ENCODE results near the gene DNMT3A. TPM values are rescaled to one million over a fixed set of nuclear protein-coding genes. Genes with fewer than 3 reads are reported as not detected.

The DNMT3A gene
- total RNA-seq, 1 experiment from 2014 or later: 35.7 TPM

- Mint-ChIP-seq H3K9me3 (ENCODE audit: low read depth, unreplicated experiment) (no peaks in the 10 kb centered on the region), H3K4me3 (ENCODE audit: low read depth, unreplicated experiment) (peak overlapping the region; percentile 80)
- no TSS peak for BruUV-seq (replicated peaks)
These were observed 88.5 kb downstream of the DNMT3A start for GRCh38 chr2:25253153-25253626.

GRCh38 chr2:25252291-25253152 is 89.2 kb downstream of the DNMT3A start:
- intact Hi-C loops (cut with micrococcal nuclease; ENCODE audit: unreplicated experiment): no loop called here
- Mint-ChIP-seq H3K4me1 (ENCODE audit: low read depth, unreplicated experiment) (peaks cover 9% of the 10 kb centered on the region), H3K27ac (ENCODE audit: unreplicated experiment) (no peak overlapping the region), H3K4me3 (ENCODE audit: low read depth, unreplicated experiment) (peak overlapping the region; percentile 80), H3K9me3 (ENCODE audit: low read depth, unreplicated experiment) (no peaks in the 10 kb centered on the region), H3K36me3 (ENCODE audit: insufficient read depth, unreplicated experiment) (peaks cover 26% of the 10 kb centered on the region), H3K27me3 (ENCODE audit: unreplicated experiment) (no peaks in the 10 kb centered on the region)
- CTCF ChIA-PET: interaction anchor here (0.6 to 1.6 kb wide), 3 partner anchors 97 to 244 kb away, joined by 3 to 8 read pairs (median 5); no protein-coding TSS in a partner anchor
- peak; percentile 75 for DNase-seq
- TF ChIP-seq CTCF (IDR thresholded peaks at IDR 0.05; ENCODE audit: unreplicated experiment): no peak
- no TSS peak for BruUV-seq (replicated peaks)

More at GRCh38 chr2:25253153-25253626, 88.5 kb downstream of the DNMT3A start:
- peaks cover 9% of the 10 kb centered on the region for H3K4me1 Mint-ChIP-seq (ENCODE audit: low read depth, unreplicated experiment)
- H3K36me3 Mint-ChIP-seq (ENCODE audit: insufficient read depth, unreplicated experiment): peaks cover 23% of the 10 kb centered on the region
- TF ChIP-seq CTCF (IDR thresholded peaks at IDR 0.05; ENCODE audit: unreplicated experiment): no peak
- H3K27ac Mint-ChIP-seq (ENCODE audit: unreplicated experiment): no peak overlapping the region
- intact Hi-C loops (cut with micrococcal nuclease; ENCODE audit: unreplicated experiment): no loop called here
- DNase-seq: no peak
- H3K27me3 Mint-ChIP-seq (ENCODE audit: unreplicated experiment): no peaks in the 10 kb centered on the region
- CTCF ChIA-PET: interaction anchor here (0.6 to 1.6 kb wide), 3 partner anchors 97 to 244 kb away, joined by 3 to 8 read pairs (median 5); no protein-coding TSS in a partner anchor

- DNase-seq: peak; percentile 48
- H3K27ac Mint-ChIP-seq (ENCODE audit: unreplicated experiment): peak overlapping the region; percentile 42
- CTCF ChIA-PET: interaction anchor here (1.6 kb wide), 1 partner anchor 111 kb away, joined by 8 read pairs; no protein-coding TSS in a partner anchor
- intact Hi-C loops (cut with micrococcal nuclease; ENCODE audit: unreplicated experiment): no loop called here
- peaks cover 9% of the 10 kb centered on the region for H3K4me1 Mint-ChIP-seq (ENCODE audit: low read depth, unreplicated experiment)
- H3K27me3 Mint-ChIP-seq (ENCODE audit: unreplicated experiment): no peaks in the 10 kb centered on the region
- BruUV-seq (replicated peaks): no TSS peak
- peaks cover 27% of the 10 kb centered on the region for H3K36me3 Mint-ChIP-seq (ENCODE audit: insufficient read depth, unreplicated experiment)
- no peaks in the 10 kb centered on the region for H3K9me3 Mint-ChIP-seq (ENCODE audit: low read depth, unreplicated experiment)
- TF ChIP-seq CTCF (IDR thresholded peaks at IDR 0.05; ENCODE audit: unreplicated experiment): no peak
- peak overlapping the region; percentile 80 for H3K4me3 Mint-ChIP-seq (ENCODE audit: low read depth, unreplicated experiment)
These were observed 90.1 kb downstream of the DNMT3A start for GRCh38 chr2:25251422-25252273.

GRCh38 chr2:25251071-25251421 is 90.7 kb downstream of the DNMT3A start:
- H3K27ac Mint-ChIP-seq (ENCODE audit: unreplicated experiment): peak overlapping the region; percentile 42
- peaks cover 9% of the 10 kb centered on the region for H3K4me1 Mint-ChIP-seq (ENCODE audit: low read depth, unreplicated experiment)
- no TSS peak for BruUV-seq (replicated peaks)
- intact Hi-C loops (cut with micrococcal nuclease; ENCODE audit: unreplicated experiment): no loop called here
- no peaks in the 10 kb centered on the region for H3K27me3 Mint-ChIP-seq (ENCODE audit: unreplicated experiment)
- no peaks in the 10 kb centered on the region for H3K9me3 Mint-ChIP-seq (ENCODE audit: low read depth, unreplicated experiment)
- peaks cover 27% of the 10 kb centered on the region for H3K36me3 Mint-ChIP-seq (ENCODE audit: insufficient read depth, unreplicated experiment)
- no peak for DNase-seq
- peak overlapping the region; percentile 80 for H3K4me3 Mint-ChIP-seq (ENCODE audit: low read depth, unreplicated experiment)
- CTCF ChIA-PET: no interaction called here
- no peak for TF ChIP-seq CTCF (IDR thresholded peaks at IDR 0.05; ENCODE audit: unreplicated experiment)

Data from Calu3 (cell line).